HepG2 (cell line): ENCODE results near the gene SLC43A3. TPM values are rescaled to one million over a fixed set of nuclear protein-coding genes. Genes with fewer than 3 reads are reported as not detected.

ENCODE experiments used
- ATAC-seq: fragments of 200-7000 bp; cut with Tn5 transposase; 3 replicates; pipeline ENCODE4 v1.9.1; 2020; ENCODE audit warnings: mild to moderate bottlenecking, moderate library complexity
- BruUV-seq: library from RNA; stranded (reverse); fragments of 400-500 nt; replicated peaks from 2 replicates; lab custom pipeline; 2021; lab: Mats Ljungman, UMichigan
- CTCF ChIA-PET: fragments of 300-600 bp; formaldehyde crosslinking; extraction: SDS; loops from one replicate; lab custom pipeline; 2021; ENCODE audit warnings: low total read pairs, inconsistent platforms, low intra/inter-chr PET ratio; lab: Yijun Ruan, JAX
- POLR2A ChIA-PET: fragments of 350-600 bp; sonication (Branson Sonifier 250); formaldehyde crosslinking; loops from one replicate; lab custom pipeline; 2020; ENCODE audit warnings: antibody characterized with exemption, inconsistent platforms; lab: Yijun Ruan, JAX
- DNase-seq: peaks from one replicate; pipeline ENCODE4 v3.0.0-alpha.2; 2015; ENCODE audit warnings: low spot score
- FAIRE-seq: peaks from 3 replicates; lab custom pipeline; 2011; peaks lifted over from hg19 to GRCh38; lab: Jason Lieb, UNC
- H2AFZ ChIP-seq: one replicate; pipeline ENCODE4 v1.6.1; 2011; ENCODE audit warnings: low read length, inconsistent platforms
- H3K27ac ChIP-seq: fragments of 300-600 bp; 3 replicates; pipeline ENCODE4 v1.8.0; 2011; ENCODE audit warnings: mixed run types, mild to moderate bottlenecking, mixed read lengths, low read length, inconsistent platforms; ENCODE audit not compliant: insufficient read depth; ENCODE audit errors: extremely low read length
- H3K27me3 ChIP-seq, 2 experiments: fragments of 200-600 bp in 1 of 2; 2 replicates in 1 of 2; 3 replicates in 1 of 2; pipeline versions ENCODE4 v1.6.0 to v1.8.0; 2011; ENCODE audit warnings: low read length in 2 of 2, mild to moderate bottlenecking in 2 of 2, moderate library complexity in 2 of 2, inconsistent platforms in 1 of 2; ENCODE audit not compliant: insufficient read depth in 2 of 2, control insufficient read depth in 1 of 2
- H3K36me3 ChIP-seq, 2 experiments: fragments of 200-600 bp in 1 of 2; replicated peaks in 1 of 2; 2 replicates in 1 of 2; 3 replicates in 1 of 2; pipeline versions ENCODE4 v1.5.1 to v1.8.0; 2011; ENCODE audit warnings: low read length in 2 of 2, inconsistent platforms in 1 of 2; ENCODE audit not compliant: insufficient read depth in 2 of 2, control insufficient read depth in 1 of 2
- H3K4me1 ChIP-seq: 2 replicates; pipeline ENCODE4 v1.5.1; 2012; ENCODE audit warnings: low read length, inconsistent platforms; ENCODE audit not compliant: insufficient read depth
- H3K4me2 ChIP-seq: 2 replicates; pipeline ENCODE4 v1.6.0; 2011; ENCODE audit warnings: low read depth, low read length, inconsistent platforms
- H3K4me3 ChIP-seq, 3 experiments: fragments of 200-600 bp in 1 of 3; sonication (generic), shearing (Covaris generic) in 1 of 3; replicated peaks in 1 of 3; 2 replicates each; pipeline ENCODE4 v1.5.1; 2011 to 2016; ENCODE audit warnings: low read length in 3 of 3, inconsistent platforms in 2 of 3, low read depth in 2 of 3, mild to moderate bottlenecking in 2 of 3, control low read depth in 1 of 3, mixed read lengths in 1 of 3; ENCODE audit not compliant: insufficient read depth in 1 of 3
- H3K79me2 ChIP-seq: one replicate; pipeline ENCODE4 v1.6.1; 2011; ENCODE audit warnings: low read length, inconsistent platforms; ENCODE audit not compliant: insufficient read depth
- H3K9ac ChIP-seq: 2 replicates; pipeline ENCODE4 v1.6.0; 2011; ENCODE audit warnings: mild to moderate bottlenecking, low read depth, low read length, inconsistent platforms; ENCODE audit not compliant: insufficient read depth
- H3K9me3 ChIP-seq: 2 replicates; pipeline ENCODE4 v1.5.1; 2012; ENCODE audit warnings: mild to moderate bottlenecking, low read length
- H4K20me1 ChIP-seq: 2 replicates; pipeline ENCODE4 v1.6.0; 2011; ENCODE audit warnings: inconsistent platforms, mild to moderate bottlenecking, low read length, moderate library complexity; ENCODE audit not compliant: insufficient read depth
- AGO1 ChIP-seq: fragments of 200-400 bp; formaldehyde crosslinking; IDR thresholded peaks from 2 replicates; pipeline ENCODE4 v1.6.1; 2017; ENCODE audit warnings: mild to moderate bottlenecking, low read depth, low read length, moderate library complexity; ENCODE audit not compliant: poor library complexity, severe bottlenecking
- GABPB1 ChIP-seq: IDR thresholded peaks from 2 replicates; pipeline ENCODE4 v1.6.1; 2016; ENCODE audit warnings: mild to moderate bottlenecking, missing genetic modification reagents, moderate library complexity, missing compliant biosample characterization
- KDM5B ChIP-seq: sonication (generic); formaldehyde crosslinking; IDR thresholded peaks from 2 replicates; pipeline ENCODE4 v1.4.0; 2020; ENCODE audit warnings: missing genetic modification reagents, mild to moderate bottlenecking, borderline replicate concordance
- PHF21A ChIP-seq: sonication (generic); formaldehyde crosslinking; IDR thresholded peaks from 2 replicates; pipeline ENCODE4 v1.5.0; 2020; ENCODE audit warnings: mild to moderate bottlenecking, missing genetic modification reagents
- STAT5B ChIP-seq: sonication (generic); formaldehyde crosslinking; IDR thresholded peaks from 2 replicates; pipeline ENCODE4 v1.4.0; 2020; ENCODE audit warnings: missing genetic modification reagents
- TAF1 ChIP-seq: sonication (generic); formaldehyde crosslinking; IDR thresholded peaks from 2 replicates; pipeline ENCODE4 v1.4.0; 2020; ENCODE audit warnings: missing genetic modification reagents
- TCF7 ChIP-seq: sonication (generic); IDR thresholded peaks from 2 replicates; pipeline ENCODE4 v1.6.1; 2016; ENCODE audit warnings: antibody characterized with exemption, low read depth
- ZIK1 ChIP-seq: sonication (generic); formaldehyde crosslinking; IDR thresholded peaks from 2 replicates; pipeline ENCODE4 v1.5.0; 2020; ENCODE audit warnings: mild to moderate bottlenecking, low read depth, missing genetic modification reagents, borderline replicate concordance
- ZNF234 ChIP-seq: sonication (generic); formaldehyde crosslinking; conservative IDR thresholded peaks from 2 replicates; pipeline ENCODE4 v1.5.1; 2020; ENCODE audit warnings: mild to moderate bottlenecking, missing genetic modification reagents
- ZNF3 ChIP-seq: IDR thresholded peaks from 2 replicates; pipeline ENCODE4 v1.7.0; 2017; ENCODE audit warnings: inconsistent platforms
- ZNF446 ChIP-seq: sonication (generic); formaldehyde crosslinking; IDR thresholded peaks from 2 replicates; pipeline ENCODE4 v1.5.0; 2020; ENCODE audit warnings: mild to moderate bottlenecking, missing genetic modification reagents
- WGBS: methylation state at CpG from one replicate; pipeline ENCODE4 v1.1.6; 2017; ENCODE audit warnings: low lambda C conversion rate; 5-methylcytosine and 5-hydroxymethylcytosine counted together
- in situ Hi-C: cut with HindIII; loops from 2 replicates; pipeline ENCODE4 v1.10.0; 2017; ENCODE audit warnings: low pct_unique_long_range_greater_than_20kb; ENCODE audit not compliant: extremely low pct_ligation_motif_present
- intact Hi-C: fragments of 100-400 bp; cut with micrococcal nuclease; formaldehyde crosslinking; loops from one replicate; pipeline ENCODE4 v1.10.0; 2022; ENCODE audit not compliant: unreplicated experiment
- polyA plus RNA-seq, 8 experiments: library from polyadenylated mRNA; depleted of rRNA in 3 of 8; stranded (reverse) in 7 of 8; unstranded in 1 of 8; fragments of >200 nt; fragmentation: Illumina TruSeq in 4 of 8; extraction: Trizol in 4 of 8; gene quantifications; 2 replicates each; pipeline versions ENCODE4 v1.2.1 to v1.2.3, GENCODE V29; 2011 to 2016; ENCODE audit warnings: low read depth in 4 of 8, missing spikeins in 1 of 8, mixed read lengths in 1 of 8; ENCODE audit not compliant: insufficient read depth in 1 of 8
- total RNA-seq, 5 experiments: library from RNA; depleted of rRNA; stranded (reverse); fragments of >200 nt; fragmentation: Illumina TruSeq; extraction: Trizol; gene quantifications; 2 replicates each; pipeline ENCODE4 v1.2.3, GENCODE V29; 2016; ENCODE audit warnings: low read depth in 1 of 5

The SLC43A3 gene
- total and polyA plus RNA-seq, 2 of the 13 experiments (the other 11 are each of a cell fraction or from before 2014, with no cell fraction given), result 2.6 TPM; not detected in 1

DNA sequence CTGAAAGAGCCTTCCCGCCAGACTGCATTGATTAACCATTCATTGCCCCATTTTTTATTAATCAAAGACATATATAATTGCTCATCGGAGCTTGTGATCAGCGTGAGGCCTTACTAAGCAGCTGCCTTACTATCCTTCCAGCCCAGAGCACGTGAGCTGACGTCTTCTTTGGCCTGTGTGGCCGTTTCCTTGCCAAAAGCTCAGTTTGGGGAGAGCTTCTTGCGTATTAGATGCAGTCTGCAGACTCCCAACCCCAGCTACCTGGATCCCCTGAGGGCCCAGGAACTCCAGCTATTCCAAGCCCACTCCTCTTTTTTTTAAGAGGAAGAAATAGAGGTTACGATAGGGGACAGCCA is 784 bp upstream of the SLC43A3 start:
- Histone ChIP-seq H3K4me1 (peaks cover 72% of the 10 kb centered on the region), H3K27ac (no peak overlapping the region), H3K9me3 (no peaks in the 10 kb centered on the region), H3K79me2 (no peaks in the 10 kb centered on the region), H3K9ac (no peak overlapping the region), H2AFZ (no peak overlapping the region), H4K20me1 (no peaks in the 10 kb centered on the region), H3K4me3 (no peak overlapping the region), H3K4me2 (no peak overlapping the region), H3K36me3 (no peaks in the 10 kb centered on the region), H3K27me3 (peaks cover 2% of the 10 kb centered on the region in 2 experiments; a peak in 2 of 5 replicates)
- TF ChIP-seq ZNF234 (no peak), PHF21A (no peak), TCF7 (no peak), KDM5B (no peak), ZNF446 (CRISPR knock-in tag) (no peak), STAT5B (CRISPR knock-in tag) (no peak)
- 65% methylated on average over 8 of the region's 8 CpGs for WGBS
- POLR2A ChIA-PET, result no interaction called here
- in situ Hi-C loops (no loop called here), intact Hi-C loops (no loop called here)
- no peak for ATAC-seq
- CTCF ChIA-PET, result no interaction called here
- DNase-seq, result no peak
- no peak for FAIRE-seq
- BruUV-seq, result no TSS peak

DNA sequence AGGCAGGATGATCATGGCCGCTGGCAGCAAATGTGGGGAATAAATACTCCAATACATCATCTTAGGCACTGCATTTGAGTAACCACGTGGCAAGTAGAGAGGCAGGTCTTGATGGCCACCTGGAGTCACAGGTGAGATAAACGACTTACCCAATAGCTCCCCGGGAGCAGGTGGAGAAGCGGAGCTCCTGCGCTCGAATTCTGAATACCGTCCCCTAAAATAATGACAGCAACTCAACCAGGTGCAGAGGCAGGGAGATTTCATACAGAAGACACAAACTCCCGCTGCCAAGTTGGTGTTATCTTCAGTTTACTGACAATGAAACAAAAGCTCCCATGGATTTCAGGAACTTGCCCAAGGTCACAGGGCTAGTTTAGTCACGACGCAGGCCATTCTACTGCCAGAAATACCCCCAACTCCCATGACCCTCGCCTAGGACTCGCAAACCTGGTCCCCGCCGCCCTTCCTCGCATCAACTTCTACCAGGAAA is 437 bp downstream of the SLC43A3 start:
- WGBS, result 71% methylated on average over 16 of the region's 16 CpGs
- peaks cover 60% of the 10 kb centered on the region for H3K4me1 ChIP-seq
- H3K36me3 ChIP-seq, result no peaks in the 10 kb centered on the region
- H4K20me1 ChIP-seq, result no peaks in the 10 kb centered on the region
- intact Hi-C loops, result no loop called here
- H3K27ac ChIP-seq, result no peak overlapping the region
- H2AFZ ChIP-seq, result no peak overlapping the region
- in situ Hi-C loops, result no loop called here
- TF ChIP-seq ZIK1, result no peak
- no peak for TF ChIP-seq GABPB1 (CRISPR knock-in tag)
- no peak for TF ChIP-seq ZNF3 (CRISPR knock-in tag)
- no peak for TF ChIP-seq TAF1 (CRISPR knock-in tag)
- TF ChIP-seq AGO1, result no peak
- ATAC-seq (no peak), DNase-seq (no peak), FAIRE-seq (no peak)
- peaks cover 2% of the 10 kb centered on the region in 2 experiments; a peak in 2 of 5 replicates for H3K27me3 ChIP-seq
- no peaks in the 10 kb centered on the region for H3K9me3 ChIP-seq
- no peaks in the 10 kb centered on the region for H3K79me2 ChIP-seq
- BruUV-seq, result no TSS peak
- H3K4me3 ChIP-seq, result no peak overlapping the region
- no peak overlapping the region for H3K9ac ChIP-seq
- no peak overlapping the region for H3K4me2 ChIP-seq
- POLR2A ChIA-PET, result no interaction called here
- CTCF ChIA-PET, result no interaction called here
